Neuronal stem cell (in vitro differentiated cells): ENCODE data around the gene SYNCRIP.
"Not testable (repeated sequence)": the region's sequence is repeated elsewhere in the genome, so short reads cannot be mapped to it uniquely, and the experiment has no call there.

Source experiments
- DNase-seq: peaks from one replicate; pipeline ENCODE4 v3.0.0-alpha.2; 2013; ENCODE audit warnings: low spot score
- H2AFZ ChIP-seq: one replicate; pipeline ENCODE4 v1.6.1; 2013; ENCODE audit warnings: mild to moderate bottlenecking, low read length, inconsistent platforms
- H2AK5ac ChIP-seq: 2 replicates; pipeline ENCODE4 v1.6.1; 2013; ENCODE audit warnings: low read depth, mild to moderate bottlenecking, inconsistent platforms, low read length, moderate library complexity, mixed read lengths
- H2BK120ac ChIP-seq: 2 replicates; pipeline ENCODE4 v1.6.1; 2013; ENCODE audit warnings: low read depth, mild to moderate bottlenecking, inconsistent platforms, low read length, moderate library complexity, mixed read lengths
- H2BK12ac ChIP-seq: one replicate; pipeline ENCODE4 v1.6.1; 2013; ENCODE audit warnings: low read length, inconsistent platforms
- H2BK15ac ChIP-seq: 2 replicates; pipeline ENCODE4 v1.6.1; 2013; ENCODE audit warnings: mild to moderate bottlenecking, low read length, inconsistent platforms, mixed read lengths
- H2BK5ac ChIP-seq: one replicate; pipeline ENCODE4 v1.6.1; 2013; ENCODE audit warnings: inconsistent platforms, mild to moderate bottlenecking, low read length, moderate library complexity
- H3K14ac ChIP-seq: one replicate; pipeline ENCODE4 v1.6.1; 2013; ENCODE audit warnings: low read length, inconsistent platforms
- H3K18ac ChIP-seq: 2 replicates; pipeline ENCODE4 v1.6.1; 2013; ENCODE audit warnings: low read length, inconsistent platforms
- H3K23ac ChIP-seq: 2 replicates; pipeline ENCODE4 v1.6.1; 2013; ENCODE audit warnings: low read depth, mild to moderate bottlenecking, mixed read lengths, low read length, inconsistent platforms; ENCODE audit not compliant: poor library complexity
- H3K27ac ChIP-seq: replicated peaks from 3 replicates; pipeline ENCODE4 v1.5.1; 2013; ENCODE audit warnings: low read length, inconsistent platforms
- H3K27me3 ChIP-seq, 3 experiments: 2 replicates each; pipeline ENCODE4 v1.6.1; 2013; ENCODE audit warnings: low read length in 3 of 3, mild to moderate bottlenecking in 2 of 3, inconsistent platforms in 1 of 3, low read depth in 1 of 3, mixed read lengths in 1 of 3, moderate library complexity in 1 of 3; ENCODE audit not compliant: control insufficient read depth in 3 of 3, insufficient read depth in 3 of 3
- H3K36me3 ChIP-seq, 2 donors: replicated peaks in 1 of 2; 2 replicates each; pipeline ENCODE4 v1.6.1; 2013; ENCODE audit warnings: low read length in 2 of 2; ENCODE audit not compliant: control insufficient read depth in 2 of 2, insufficient read depth in 2 of 2
- H3K4ac ChIP-seq: 2 replicates; pipeline ENCODE4 v1.6.1; 2013; ENCODE audit warnings: inconsistent platforms, mild to moderate bottlenecking, low read length, moderate library complexity
- H3K4me1 ChIP-seq, 2 donors: 1 replicate in 1 of 2; 2 replicates in 1 of 2; pipeline ENCODE4 v1.6.1; 2013; ENCODE audit warnings: low read length in 2 of 2, low read depth in 1 of 2; ENCODE audit not compliant: control insufficient read depth in 2 of 2, insufficient read depth in 1 of 2
- H3K4me2 ChIP-seq: one replicate; pipeline ENCODE4 v1.6.1; 2013; ENCODE audit warnings: mild to moderate bottlenecking, low read length, inconsistent platforms; ENCODE audit not compliant: insufficient read depth, poor library complexity, severe bottlenecking
- H3K4me3 ChIP-seq, 2 donors: 2 replicates each; pipeline ENCODE4 v1.5.1; 2013; ENCODE audit warnings: low read length in 2 of 2, mild to moderate bottlenecking in 2 of 2, inconsistent platforms in 1 of 2, moderate library complexity in 1 of 2
- H3K79me1 ChIP-seq: one replicate; pipeline ENCODE4 v1.6.1; 2013; ENCODE audit warnings: low read depth, mild to moderate bottlenecking, inconsistent platforms, low read length, moderate library complexity
- H3K9ac ChIP-seq: one replicate; pipeline ENCODE4 v1.6.1; 2013; ENCODE audit warnings: mild to moderate bottlenecking, low read depth, low read length, inconsistent platforms; ENCODE audit not compliant: poor library complexity
- H3K9me3 ChIP-seq, 2 donors: replicated peaks in 1 of 2; 2 replicates each; pipeline versions ENCODE3 to v1.6.1; 2013; ENCODE audit warnings: low read length in 2 of 2, mild to moderate bottlenecking in 2 of 2, inconsistent platforms in 1 of 2, low read depth in 1 of 2, mixed read lengths in 1 of 2, moderate library complexity in 1 of 2; ENCODE audit not compliant: control insufficient read depth in 2 of 2, insufficient read depth in 1 of 2
- H4K8ac ChIP-seq: one replicate; pipeline ENCODE4 v1.6.1; 2013; ENCODE audit warnings: low read depth, mild to moderate bottlenecking, inconsistent platforms, low read length, moderate library complexity
- H4K91ac ChIP-seq: one replicate; pipeline ENCODE4 v1.6.1; 2013; ENCODE audit warnings: low read length, low read depth, mild to moderate bottlenecking, inconsistent platforms; ENCODE audit not compliant: poor library complexity
- WGBS, 2 donors: extraction: QIAGEN DNeasy Blood & Tissue Kit; methylation state at CpG; one replicate each; pipeline ENCODE4 v1.1.7; 2013; ENCODE audit warnings: missing lambda C conversion rate in 2 of 2, mixed read lengths in 1 of 2; ENCODE audit not compliant: insufficient read length in 2 of 2, insufficient replicate concordance in 1 of 2; ENCODE audit errors: extremely low coverage in 2 of 2; 5-methylcytosine and 5-hydroxymethylcytosine counted together

The SYNCRIP gene

DNA sequence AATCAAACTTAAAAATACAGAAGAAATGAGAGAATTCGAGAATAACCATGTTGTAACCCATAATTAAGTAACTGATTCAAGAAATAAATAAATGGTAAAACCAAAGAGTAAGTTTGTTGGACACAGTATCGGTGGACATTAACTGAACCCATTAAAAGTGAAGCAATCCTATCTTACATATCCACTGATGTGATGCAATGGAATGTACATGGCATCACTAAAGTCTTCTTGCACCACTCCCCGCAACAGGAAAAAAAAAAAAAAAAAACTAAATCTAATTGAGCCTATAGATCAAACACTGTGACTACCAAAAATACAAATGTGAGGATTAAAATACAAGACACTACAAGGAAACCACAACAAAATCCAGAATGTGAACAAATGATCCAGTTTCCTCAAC, 56.9 kb downstream of the SYNCRIP start:
- H3K79me1 ChIP-seq, result peaks cover 2% of the 10 kb centered on the region
- no CpG with 5 or more reads among the region's 3 CpGs for WGBS, 2 donors
- H3K18ac ChIP-seq, result no peak overlapping the region
- no peak overlapping the region for H2BK120ac ChIP-seq
- no peak overlapping the region for H2BK15ac ChIP-seq
- no peak overlapping the region for H3K4me2 ChIP-seq
- H3K4me3 ChIP-seq, result no peak overlapping the region
- H3K27me3 ChIP-seq, result no peaks in the 10 kb centered on the region
- no peaks in the 10 kb centered on the region for H3K4me1 ChIP-seq
- no peak overlapping the region for H4K8ac ChIP-seq
- no peak overlapping the region for H2BK12ac ChIP-seq
- no peak for DNase-seq
- H4K91ac ChIP-seq, result no peak overlapping the region
- H2BK5ac ChIP-seq, result no peak overlapping the region
- H3K14ac ChIP-seq, result no peak overlapping the region
- H3K4ac ChIP-seq, result no peak overlapping the region
- no peak overlapping the region for H3K27ac ChIP-seq
- no peak overlapping the region for H3K23ac ChIP-seq
- no peak overlapping the region for H2AFZ ChIP-seq
- H3K36me3 ChIP-seq, result peaks cover 0 to 10% of the 10 kb centered on the region in 2 donors
- H3K9me3 ChIP-seq, result peaks cover 0 to 45% of the 10 kb centered on the region in 2 donors
- no peak overlapping the region for H2AK5ac ChIP-seq
- no peak overlapping the region for H3K9ac ChIP-seq

DNA sequence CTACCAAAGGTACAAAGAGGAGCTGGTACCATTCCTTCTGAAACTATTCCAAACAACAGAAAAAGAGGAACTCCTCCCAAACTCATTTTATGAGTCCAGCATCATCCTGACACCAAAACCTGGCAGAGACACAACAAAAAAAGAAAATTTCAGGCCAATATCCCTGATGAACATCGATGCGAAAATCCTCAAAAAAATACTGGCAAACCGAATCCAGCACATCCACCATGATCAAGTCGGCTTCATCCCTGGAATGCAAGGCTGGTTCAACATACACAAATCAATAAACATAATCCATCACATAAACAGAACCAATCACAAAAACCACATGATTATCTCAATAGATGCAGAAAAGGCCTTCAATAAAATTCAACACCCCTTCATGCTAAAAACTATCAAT, 59.9 kb downstream of the SYNCRIP start:
- not testable (repeated sequence) for H3K27ac ChIP-seq, H3K23ac ChIP-seq, H3K27me3 ChIP-seq, H3K4me1 ChIP-seq, DNase-seq, H2BK120ac ChIP-seq, H4K91ac ChIP-seq, H2AFZ ChIP-seq, H3K14ac ChIP-seq, H2BK12ac ChIP-seq, H2BK5ac ChIP-seq, H3K18ac ChIP-seq, H4K8ac ChIP-seq, H3K36me3 ChIP-seq, H3K9ac ChIP-seq, H2AK5ac ChIP-seq, H3K79me1 ChIP-seq, H3K4ac ChIP-seq, H3K4me2 ChIP-seq, H3K4me3 ChIP-seq, H2BK15ac ChIP-seq
- H3K9me3 ChIP-seq, result peaks cover 0 to 19% of the 10 kb centered on the region in 2 donors
- no CpG with 5 or more reads among the region's 4 CpGs for whole genome bisulfite sequencing, 2 donors

DNA sequence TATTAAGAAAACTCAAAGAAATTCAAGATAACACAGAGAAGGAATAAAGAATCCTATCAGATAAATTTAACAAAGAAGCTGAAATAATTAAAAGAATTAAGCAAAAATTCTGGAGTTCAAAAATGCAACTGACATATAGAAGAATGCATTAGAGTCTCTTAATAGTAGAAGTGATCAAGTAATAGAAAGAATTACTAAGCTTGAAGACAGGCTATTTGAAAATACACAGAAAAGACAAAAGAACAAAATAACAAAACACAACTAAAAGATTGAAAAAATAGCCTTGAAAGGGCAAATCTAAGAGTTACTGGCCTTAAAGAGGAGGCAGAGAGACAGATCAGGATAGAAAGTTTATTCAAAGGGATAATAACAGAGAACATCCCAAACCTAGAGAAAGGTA, 61.1 kb downstream of the SYNCRIP start:
- H3K4me2 ChIP-seq, result no peak overlapping the region
- no peak for DNase-seq
- no peak overlapping the region for H3K23ac ChIP-seq
- H2AFZ ChIP-seq, result no peak overlapping the region
- H3K79me1 ChIP-seq, result peaks cover 2% of the 10 kb centered on the region
- H2AK5ac ChIP-seq, result no peak overlapping the region
- H3K4ac ChIP-seq, result no peak overlapping the region
- no peak overlapping the region for H3K18ac ChIP-seq
- no peak overlapping the region for H2BK120ac ChIP-seq
- H3K27ac ChIP-seq, result no peak overlapping the region
- no peak overlapping the region for H4K8ac ChIP-seq
- H3K14ac ChIP-seq, result no peak overlapping the region
- no peaks in the 10 kb centered on the region for H3K4me1 ChIP-seq
- no peak overlapping the region for H3K4me3 ChIP-seq
- H3K36me3 ChIP-seq, result no peaks in the 10 kb centered on the region
- no peak overlapping the region for H3K9ac ChIP-seq
- H2BK5ac ChIP-seq, result no peak overlapping the region
- peaks cover 0 to 15% of the 10 kb centered on the region in 2 donors for H3K9me3 ChIP-seq
- H3K27me3 ChIP-seq, result no peaks in the 10 kb centered on the region
- no peak overlapping the region for H2BK15ac ChIP-seq
- no peak overlapping the region for H2BK12ac ChIP-seq
- H4K91ac ChIP-seq, result no peak overlapping the region

DNA sequence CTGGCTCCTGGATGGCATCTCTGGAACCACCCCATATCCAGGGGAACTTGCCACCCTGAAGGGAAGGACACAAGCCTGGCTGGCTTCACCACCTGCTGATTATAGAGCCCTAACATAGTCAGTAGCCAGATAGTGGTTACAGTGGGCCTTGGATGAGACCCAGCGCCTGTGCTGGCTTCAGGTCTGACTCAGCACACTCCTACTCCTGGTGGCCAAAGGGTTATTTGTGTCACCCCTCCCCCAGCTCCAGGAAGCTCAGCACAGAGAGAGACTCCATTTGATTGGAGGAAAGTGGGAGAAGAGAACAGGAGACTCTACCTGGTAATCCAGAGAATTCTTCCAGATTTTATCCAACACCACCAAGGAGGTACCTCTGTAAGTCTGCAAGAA, 61.8 kb downstream of the SYNCRIP start:
- Histone ChIP-seq H2BK5ac (no peak overlapping the region), H3K18ac (no peak overlapping the region), H2BK120ac (no peak overlapping the region), H4K8ac (no peak overlapping the region), H4K91ac (no peak overlapping the region), H3K79me1 (peaks cover 2% of the 10 kb centered on the region), H2AK5ac (no peak overlapping the region), H3K14ac (no peak overlapping the region), H3K4me1 (peaks cover 0 to 3% of the 10 kb centered on the region in 2 donors), H2BK12ac (no peak overlapping the region), H3K4ac (no peak overlapping the region), H3K23ac (no peak overlapping the region), H2BK15ac (no peak overlapping the region), H3K27ac (no peak overlapping the region), H2AFZ (no peak overlapping the region), H3K9ac (no peak overlapping the region), H3K9me3 (peaks cover 0 to 15% of the 10 kb centered on the region in 2 donors), H3K36me3 (no peaks in the 10 kb centered on the region), H3K27me3 (no peaks in the 10 kb centered on the region), H3K4me3 (no peak overlapping the region), H3K4me2 (no peak overlapping the region)
- no peak for DNase-seq
- no CpG with 5 or more reads among the region's 1 CpG for WGBS, 2 donors
